H9 (cell line): ENCODE results near the gene CORIN. TPM values are rescaled to one million over a fixed set of nuclear protein-coding genes. Genes with fewer than 3 reads are reported as not detected.

Experiments
- DNase-seq: peaks from one replicate; pipeline ENCODE4 v3.0.0-alpha.2; 2017
- H2AFZ ChIP-seq: one replicate; pipeline ENCODE4 v1.6.1; 2013; ENCODE audit warnings: mild to moderate bottlenecking, low read length, control low read depth, moderate library complexity
- H2AK5ac ChIP-seq: 2 replicates; pipeline ENCODE4 v1.6.1; 2013; ENCODE audit warnings: low read length, control low read depth, mixed read lengths; ENCODE audit not compliant: insufficient read length
- H2BK120ac ChIP-seq: one replicate; pipeline ENCODE4 v1.6.1; 2013; ENCODE audit warnings: low read depth, mild to moderate bottlenecking, low read length, control low read depth, inconsistent platforms; ENCODE audit not compliant: poor library complexity, severe bottlenecking
- H2BK12ac ChIP-seq: 2 replicates; pipeline ENCODE4 v1.6.1; 2013; ENCODE audit warnings: low read length, control low read depth, mixed read lengths, low read depth; ENCODE audit not compliant: insufficient read length
- H2BK15ac ChIP-seq: 2 replicates; pipeline ENCODE4 v1.6.1; 2013; ENCODE audit warnings: low read depth, low read length, control low read depth
- H2BK20ac ChIP-seq: one replicate; pipeline ENCODE4 v1.6.1; 2013; ENCODE audit warnings: low read depth, mild to moderate bottlenecking, low read length, control low read depth, inconsistent platforms; ENCODE audit not compliant: poor library complexity, severe bottlenecking
- H2BK5ac ChIP-seq: 2 replicates; pipeline ENCODE4 v1.6.1; 2013; ENCODE audit warnings: low read length, control low read depth, mixed read lengths; ENCODE audit not compliant: insufficient read length
- H3K14ac ChIP-seq: 2 replicates; pipeline ENCODE4 v1.6.1; 2013; ENCODE audit warnings: low read length, control low read depth; ENCODE audit not compliant: insufficient read depth
- H3K18ac ChIP-seq: 2 replicates; pipeline ENCODE4 v1.6.1; 2013; ENCODE audit warnings: low read depth, mild to moderate bottlenecking, mixed read lengths, low read length, control low read depth; ENCODE audit not compliant: insufficient read length
- H3K23ac ChIP-seq: 2 replicates; pipeline ENCODE4 v1.6.1; 2013; ENCODE audit warnings: low read length, control low read depth, mixed read lengths, low read depth; ENCODE audit not compliant: insufficient read length
- H3K23me2 ChIP-seq: 2 replicates; pipeline ENCODE4 v1.6.1; 2013; ENCODE audit warnings: low read depth, mild to moderate bottlenecking, mixed read lengths, low read length, control low read depth; ENCODE audit not compliant: insufficient read length, poor library complexity, severe bottlenecking
- H3K27ac ChIP-seq: 2 replicates; pipeline ENCODE4 v1.5.1; 2013; ENCODE audit warnings: low read length, control low read depth, mixed read lengths, low read depth; ENCODE audit not compliant: insufficient read length
- H3K27me3 ChIP-seq: 2 replicates; pipeline ENCODE4 v1.6.1; 2013; ENCODE audit warnings: low read length, control low read depth, inconsistent platforms; ENCODE audit not compliant: insufficient read depth
- H3K4ac ChIP-seq: 2 replicates; pipeline ENCODE4 v1.6.1; 2013; ENCODE audit warnings: low read depth, mild to moderate bottlenecking, control low read depth, inconsistent platforms, low read length, moderate library complexity
- H3K4me1 ChIP-seq: 2 replicates; pipeline ENCODE4 v1.6.1; 2013; ENCODE audit warnings: low read length, control low read depth, inconsistent platforms; ENCODE audit not compliant: insufficient read depth
- H3K4me2 ChIP-seq: 2 replicates; pipeline ENCODE4 v1.6.1; 2013; ENCODE audit warnings: low read length, control low read depth, mixed read lengths; ENCODE audit not compliant: insufficient read length, insufficient read depth
- H3K56ac ChIP-seq: 2 replicates; pipeline ENCODE4 v1.6.1; 2013; ENCODE audit warnings: low read depth, mild to moderate bottlenecking, mixed read lengths, low read length, control low read depth; ENCODE audit not compliant: insufficient read length
- H3K79me1 ChIP-seq: 2 replicates; pipeline ENCODE4 v1.6.1; 2013; ENCODE audit warnings: low read depth, mild to moderate bottlenecking, moderate library complexity, low read length, control low read depth, inconsistent platforms; ENCODE audit not compliant: insufficient read depth, poor library complexity, severe bottlenecking
- H3K79me2 ChIP-seq: 2 replicates; pipeline ENCODE4 v1.6.1; 2013; ENCODE audit warnings: low read length, control low read depth, inconsistent platforms; ENCODE audit not compliant: insufficient read depth
- H3K9ac ChIP-seq: 2 replicates; pipeline ENCODE4 v1.6.1; 2013; ENCODE audit warnings: low read length, control low read depth, mixed read lengths; ENCODE audit not compliant: insufficient read length; ENCODE audit errors: extremely low read depth
- H3K9me3 ChIP-seq: one replicate; pipeline ENCODE4 v1.6.1; 2013; ENCODE audit warnings: low read depth, low read length, inconsistent platforms; ENCODE audit not compliant: control insufficient read depth
- H3T11ph ChIP-seq: one replicate; pipeline ENCODE4 v1.6.1; 2013; ENCODE audit warnings: mild to moderate bottlenecking, low read length, control low read depth, inconsistent platforms
- H4K20me1 ChIP-seq: one replicate; pipeline ENCODE4 v1.6.1; 2013; ENCODE audit not compliant: control insufficient read depth, insufficient read length, insufficient read depth
- H4K5ac ChIP-seq: 2 replicates; pipeline ENCODE4 v1.6.1; 2013; ENCODE audit warnings: low read depth, mild to moderate bottlenecking, mixed read lengths, low read length, control low read depth; ENCODE audit not compliant: insufficient read length
- H4K8ac ChIP-seq: replicated peaks from 2 replicates; pipeline ENCODE4 v1.6.1; 2013; ENCODE audit warnings: low read length, control low read depth, mixed read lengths, low read depth; ENCODE audit not compliant: insufficient read length
- H4K91ac ChIP-seq: 2 replicates; pipeline ENCODE4 v1.6.1; 2013; ENCODE audit warnings: low read depth, mild to moderate bottlenecking, moderate library complexity, mixed read lengths, low read length, control low read depth; ENCODE audit not compliant: insufficient read length
- H3K27ac Mint-ChIP-seq, 3 experiments: 2 replicates in 2 of 3; 3 replicates in 1 of 3; pipeline ENCODE4 v1.8.0; 2020 to 2021; ENCODE audit warnings: mixed read lengths in 3 of 3, mild to moderate bottlenecking in 1 of 3, moderate library complexity in 1 of 3
- H3K27me3 Mint-ChIP-seq: 2 replicates; pipeline ENCODE4 v1.8.0; 2021; ENCODE audit warnings: low read depth, mild to moderate bottlenecking, moderate library complexity, mixed read lengths
- H3K36me3 Mint-ChIP-seq, 3 experiments: 2 replicates in 2 of 3; 3 replicates in 1 of 3; pipeline ENCODE4 v1.8.0; 2020 to 2021; ENCODE audit warnings: low read depth in 3 of 3, mixed read lengths in 3 of 3; ENCODE audit not compliant: insufficient read depth in 1 of 3
- H3K4me1 Mint-ChIP-seq, 2 experiments: 2 replicates each; pipeline ENCODE4 v1.8.0; 2020; ENCODE audit warnings: mixed read lengths in 2 of 2
- H3K4me3 Mint-ChIP-seq, 2 experiments: 2 replicates in 1 of 2; 3 replicates in 1 of 2; pipeline ENCODE4 v1.8.0; 2020 to 2021; ENCODE audit warnings: mild to moderate bottlenecking in 2 of 2, mixed read lengths in 2 of 2, moderate library complexity in 1 of 2
- H3K9me3 Mint-ChIP-seq, 2 experiments: 2 replicates in 1 of 2; 3 replicates in 1 of 2; pipeline ENCODE4 v1.8.0; 2020; ENCODE audit warnings: mild to moderate bottlenecking in 2 of 2, mixed read lengths in 2 of 2, moderate library complexity in 1 of 2
- CTCF ChIP-seq: fragments of 200-600 bp; sonication (generic); conservative IDR thresholded peaks from 3 replicates; pipeline ENCODE4 v1.8.0; 2021; ENCODE audit warnings: antibody characterized with exemption, mild to moderate bottlenecking
- WGBS: extraction: QIAGEN DNeasy Blood & Tissue Kit; methylation state at CpG from one replicate; pipeline ENCODE4 v1.1.7; 2013; ENCODE audit warnings: missing lambda C conversion rate, low lambda C conversion rate, mixed read lengths; ENCODE audit not compliant: insufficient read length; ENCODE audit errors: extremely low coverage; 5-methylcytosine and 5-hydroxymethylcytosine counted together
- total RNA-seq: library from RNA; stranded (reverse); gene quantifications from 2 replicates; pipeline ENCODE4 v1.2.1, GENCODE V29; 2021

CORIN gene
- total RNA-seq, 1 experiment from 2014 or later, result 0.39 TPM

- H3K56ac ChIP-seq, result no peak overlapping the region
- H3K23me2 ChIP-seq, result no peaks in the 10 kb centered on the region
- Mint-ChIP-seq H3K27ac (no peak overlapping the region), H3K9me3 (no peaks in the 10 kb centered on the region), H3K4me3 (no peak overlapping the region), H3K27me3 (no peaks in the 10 kb centered on the region; the same call in none of the 2 replicates), H3K36me3 (no peaks in the 10 kb centered on the region), H3K4me1 (peaks cover 9 to 13% of the 10 kb centered on the region in 2 experiments)
- no peak overlapping the region for H3K23ac ChIP-seq
- no peak overlapping the region for H2BK120ac ChIP-seq
- no peak overlapping the region for H3K14ac ChIP-seq
- no peaks in the 10 kb centered on the region for H3K9me3 ChIP-seq
- H3K4me2 ChIP-seq, result no peak overlapping the region
- H3K79me1 ChIP-seq, result no peaks in the 10 kb centered on the region
- no peak overlapping the region for H3K18ac ChIP-seq
- DNase-seq, result no peak
- H3K27me3 ChIP-seq, result no peaks in the 10 kb centered on the region
- H3K27ac ChIP-seq, result no peak overlapping the region
- TF ChIP-seq CTCF, result no peak
- no peaks in the 10 kb centered on the region for H4K20me1 ChIP-seq
- WGBS, result no CpG with 5 or more reads among the region's 6 CpGs
- H4K5ac ChIP-seq, result no peak overlapping the region
- no peak overlapping the region for H2BK12ac ChIP-seq
- no peak overlapping the region for H3K4ac ChIP-seq
- H3K9ac ChIP-seq, result no peak overlapping the region
- peaks cover 2% of the 10 kb centered on the region; the same call in 1 of the 2 replicates for H3K4me1 ChIP-seq
- H2AFZ ChIP-seq, result no peak overlapping the region
- H3K79me2 ChIP-seq, result no peaks in the 10 kb centered on the region
- H3T11ph ChIP-seq, result no peak overlapping the region
- no peak overlapping the region for H2AK5ac ChIP-seq
- no peak overlapping the region for H4K8ac ChIP-seq
- no peak overlapping the region for H2BK15ac ChIP-seq
- H2BK5ac ChIP-seq, result no peak overlapping the region
- H4K91ac ChIP-seq, result no peak overlapping the region
- H2BK20ac ChIP-seq, result no peak overlapping the region
Measured at GRCh38 chr4:47721485-47721884, 116.4 kb downstream of the CORIN start.
